ENCODE results near the gene RHOG. TPM values are rescaled to one million over a fixed set of nuclear protein-coding genes. Genes with fewer than 3 reads are reported as not detected.

The RHOG gene
- total RNA-seq, 2 donors from 2014 or later: 10.9 to 15.8 TPM

GRCh38 chr11:3803726-3804495 lies 36.8 kb downstream of the RHOG start:
- H3K4me1 ChIP-seq: peaks cover 7% of the 10 kb centered on the region
- no peak overlapping the region for H3K4me3 ChIP-seq
- H3K9me3 ChIP-seq: no peaks in the 10 kb centered on the region
- ATAC-seq (no peak), DNase-seq (no peak)
- H3K36me3 ChIP-seq (replicated peaks in 1 of 2; ENCODE audit: insufficient read depth in 1 of 2, low read depth in 2 of 2): no peaks in the 10 kb centered on the region
- intact Hi-C loops (cut with DNase I): no loop called here
- TF ChIP-seq POLR2A (IDR thresholded peaks at IDR 0.05): no peak
- no peak for TF ChIP-seq CTCF (IDR thresholded peaks at IDR 0.05)
- WGBS, 2 donors: 78 to 83% methylated on average over 11 of the region's 11 CpGs
- no peaks in the 10 kb centered on the region for H3K27me3 ChIP-seq
- no peak overlapping the region for H3K27ac ChIP-seq

- intact Hi-C loops (cut with DNase I): no loop called here
- H3K4me1 ChIP-seq: peaks cover 5% of the 10 kb centered on the region
- H3K4me3 ChIP-seq: no peak overlapping the region
- TF ChIP-seq CTCF (IDR thresholded peaks at IDR 0.05) (no peak), POLR2A (IDR thresholded peaks at IDR 0.05) (no peak)
- no peak for ATAC-seq
- DNase-seq: no peak
- no peaks in the 10 kb centered on the region for H3K36me3 ChIP-seq (replicated peaks in 1 of 2; ENCODE audit: insufficient read depth in 1 of 2, low read depth in 2 of 2)
- H3K9me3 ChIP-seq: no peaks in the 10 kb centered on the region
- no peaks in the 10 kb centered on the region for H3K27me3 ChIP-seq
- no peak overlapping the region for H3K27ac ChIP-seq
- WGBS, 2 donors: 76 to 78% methylated on average over 4 of the region's 4 CpGs
These were observed 38.6 kb downstream of the RHOG start for GRCh38 chr11:3802011-3802790.

DNA sequence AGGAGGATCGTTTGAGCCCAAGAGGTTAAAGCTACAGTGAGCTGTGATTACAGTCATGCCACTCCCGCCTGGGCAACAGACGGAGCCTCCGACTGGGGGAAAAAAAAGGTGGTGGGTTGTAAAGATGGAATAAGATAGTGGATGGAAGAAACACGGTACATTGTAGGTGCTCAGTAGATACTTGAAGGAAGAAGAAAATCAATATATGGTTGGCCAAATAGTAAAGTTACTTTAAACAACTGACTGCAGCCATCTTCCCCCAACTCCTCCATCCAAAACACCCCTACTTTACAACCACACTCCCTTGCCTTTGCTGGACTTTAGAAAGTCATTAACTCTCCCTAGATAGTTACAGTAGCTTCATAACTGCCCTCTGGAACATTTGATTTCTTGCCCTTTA lies 40.9 kb downstream of the RHOG start:
- DNase-seq: no peak
- no peaks in the 10 kb centered on the region for H3K9me3 ChIP-seq
- no peak overlapping the region for H3K27ac ChIP-seq
- peaks cover 24% of the 10 kb centered on the region for H3K4me1 ChIP-seq
- intact Hi-C loops (cut with DNase I): no loop called here
- ATAC-seq: no peak
- 73 to 92% methylated on average over 5 of the region's 5 CpGs for WGBS, 2 donors
- no peaks in the 10 kb centered on the region for H3K36me3 ChIP-seq (replicated peaks in 1 of 2; ENCODE audit: insufficient read depth in 1 of 2, low read depth in 2 of 2)
- no peak overlapping the region for H3K4me3 ChIP-seq
- no peaks in the 10 kb centered on the region for H3K27me3 ChIP-seq
- no peak for TF ChIP-seq CTCF (IDR thresholded peaks at IDR 0.05)
- no peak for TF ChIP-seq POLR2A (IDR thresholded peaks at IDR 0.05)

GRCh38 chr11:3799143-3799542 lies 41.6 kb downstream of the RHOG start:
- no peaks in the 10 kb centered on the region for H3K36me3 ChIP-seq (replicated peaks in 1 of 2; ENCODE audit: insufficient read depth in 1 of 2, low read depth in 2 of 2)
- H3K9me3 ChIP-seq: no peaks in the 10 kb centered on the region
- ATAC-seq: no peak
- TF ChIP-seq CTCF (IDR thresholded peaks at IDR 0.05) (no peak), POLR2A (IDR thresholded peaks at IDR 0.05) (no peak)
- intact Hi-C loops (cut with DNase I): no loop called here
- H3K27me3 ChIP-seq: no peaks in the 10 kb centered on the region
- H3K27ac ChIP-seq: no peak overlapping the region
- 92 to 97% methylated on average over 9 of the region's 9 CpGs for WGBS, 2 donors
- peaks cover 31% of the 10 kb centered on the region for H3K4me1 ChIP-seq
- DNase-seq: no peak
- no peak overlapping the region for H3K4me3 ChIP-seq
